Left lung (tissue), 14 donors: ENCODE measurements around the gene GAPVD1. TPM values are rescaled to one million over a fixed set of nuclear protein-coding genes. Genes with fewer than 3 reads are reported as not detected.
"Not testable (repeated sequence)": the region's sequence is repeated elsewhere in the genome, so short reads cannot be mapped to it uniquely, and the experiment has no call there.

Source experiments
- ATAC-seq: fragments of 200-7000 bp; cut with Tn5 transposase; one replicate; pipeline ENCODE4 v1.9.1; 2020; ENCODE audit warnings: moderate library complexity
- DNase-seq, 4 donors: peaks; one replicate each; pipeline ENCODE4 v3.0.0-alpha.2; 2013 to 2020
- H3K27ac ChIP-seq, 2 donors: fragments of 200-600 bp; sonication (generic) in 1 of 2; one replicate each; pipeline versions ENCODE4 v1.5.0 to v1.8.0; 2020 to 2021
- H3K27me3 ChIP-seq, 2 donors: fragments of 200-600 bp; sonication (generic) in 1 of 2; one replicate each; pipeline versions ENCODE4 v1.5.0 to v1.8.0; 2020 to 2021
- H3K36me3 ChIP-seq, 2 donors: fragments of 200-600 bp; sonication (generic) in 1 of 2; one replicate each; pipeline versions ENCODE4 v1.5.0 to v1.8.0; 2020 to 2021
- H3K4me1 ChIP-seq, 2 donors: fragments of 200-600 bp; one replicate each; pipeline ENCODE4 v1.8.0; 2021
- H3K4me3 ChIP-seq, 2 donors: fragments of 200-600 bp; sonication (generic) in 1 of 2; one replicate each; pipeline versions ENCODE4 v1.5.0 to v1.8.0; 2020 to 2021; ENCODE audit warnings: mild to moderate bottlenecking in 1 of 2
- H3K9me3 ChIP-seq, 2 donors: fragments of 200-600 bp; sonication (generic) in 1 of 2; one replicate each; pipeline versions ENCODE4 v1.5.0 to v1.8.0; 2020 to 2021
- intact Hi-C, 2 donors: fragments of 100-400 bp; cut with DNase I; formaldehyde crosslinking; loops; one replicate each; pipeline versions ENCODE4 v1.11.2 to v1.14.2; 2022
- long read RNA-seq, 12 donors: library from polyadenylated mRNA in 2 of 12; unstranded in 2 of 12; transcript quantifications; one replicate each; pipeline ENCODE4 v2.0.0 and lab custom pipeline, GENCODE V29; 2019 to 2026
- polyA plus RNA-seq, 6 donors: library from polyadenylated mRNA; unstranded; fragments of 120-200 nt; gene quantifications; one replicate each; pipeline ENCODE4 v1.2.1, GENCODE V29; 2013; ENCODE audit not compliant: insufficient read length in 6 of 6
- total RNA-seq, 2 donors: library from RNA; stranded (reverse); fragmentation: NEBNext Ultra II Directional; extraction: Animal tissue kit (Norgen Biotek cat#: 25700); gene quantifications; one replicate each; pipeline ENCODE4 v1.2.1, GENCODE V29; 2021
- TF ChIP-seq, protein P1 (sequence below), 2 donors: fragments of 200-600 bp; sonication (generic) in 1 of 2; IDR thresholded peaks; one replicate each; pipeline versions ENCODE4 v1.5.0 to v1.8.0; 2021; ENCODE audit warnings: antibody characterized with exemption in 2 of 2
- donor health status: DM: no; HTN: yes; CAD: no.
- donor health status: DM: no; HTN: no; CAD: no.

Gene GAPVD1, protein sequence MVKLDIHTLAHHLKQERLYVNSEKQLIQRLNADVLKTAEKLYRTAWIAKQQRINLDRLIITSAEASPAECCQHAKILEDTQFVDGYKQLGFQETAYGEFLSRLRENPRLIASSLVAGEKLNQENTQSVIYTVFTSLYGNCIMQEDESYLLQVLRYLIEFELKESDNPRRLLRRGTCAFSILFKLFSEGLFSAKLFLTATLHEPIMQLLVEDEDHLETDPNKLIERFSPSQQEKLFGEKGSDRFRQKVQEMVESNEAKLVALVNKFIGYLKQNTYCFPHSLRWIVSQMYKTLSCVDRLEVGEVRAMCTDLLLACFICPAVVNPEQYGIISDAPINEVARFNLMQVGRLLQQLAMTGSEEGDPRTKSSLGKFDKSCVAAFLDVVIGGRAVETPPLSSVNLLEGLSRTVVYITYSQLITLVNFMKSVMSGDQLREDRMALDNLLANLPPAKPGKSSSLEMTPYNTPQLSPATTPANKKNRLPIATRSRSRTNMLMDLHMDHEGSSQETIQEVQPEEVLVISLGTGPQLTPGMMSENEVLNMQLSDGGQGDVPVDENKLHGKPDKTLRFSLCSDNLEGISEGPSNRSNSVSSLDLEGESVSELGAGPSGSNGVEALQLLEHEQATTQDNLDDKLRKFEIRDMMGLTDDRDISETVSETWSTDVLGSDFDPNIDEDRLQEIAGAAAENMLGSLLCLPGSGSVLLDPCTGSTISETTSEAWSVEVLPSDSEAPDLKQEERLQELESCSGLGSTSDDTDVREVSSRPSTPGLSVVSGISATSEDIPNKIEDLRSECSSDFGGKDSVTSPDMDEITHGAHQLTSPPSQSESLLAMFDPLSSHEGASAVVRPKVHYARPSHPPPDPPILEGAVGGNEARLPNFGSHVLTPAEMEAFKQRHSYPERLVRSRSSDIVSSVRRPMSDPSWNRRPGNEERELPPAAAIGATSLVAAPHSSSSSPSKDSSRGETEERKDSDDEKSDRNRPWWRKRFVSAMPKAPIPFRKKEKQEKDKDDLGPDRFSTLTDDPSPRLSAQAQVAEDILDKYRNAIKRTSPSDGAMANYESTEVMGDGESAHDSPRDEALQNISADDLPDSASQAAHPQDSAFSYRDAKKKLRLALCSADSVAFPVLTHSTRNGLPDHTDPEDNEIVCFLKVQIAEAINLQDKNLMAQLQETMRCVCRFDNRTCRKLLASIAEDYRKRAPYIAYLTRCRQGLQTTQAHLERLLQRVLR (N-terminal part only)
- total RNA-seq (10 to 100 TPM; 55.1 to 63.5 TPM), polyA plus RNA-seq (10 to 100 TPM; 39.1 to 45.0 (median 42.8) TPM)
- long read RNA-seq, donor 1, partial matches to known transcripts = 8 of 9 reads
- long read RNA-seq, donor 1, other reads (novel, unspliced or antisense) = 0 of 9 reads
- long read RNA-seq, donor 2, partial matches to known transcripts = 0 of 1 reads
- long read RNA-seq, donor 2, other reads (novel, unspliced or antisense) = 0 of 1 reads
- long read RNA-seq, donor 3 = 0 reads
- long read RNA-seq, donor 4, partial matches to known transcripts = 3 of 6 reads
- long read RNA-seq, donor 4, other reads (novel, unspliced or antisense) = 3 of 6 reads
- long read RNA-seq, donor 5, partial matches to known transcripts = 5 of 6 reads
- long read RNA-seq, donor 5, other reads (novel, unspliced or antisense) = 0 of 6 reads
- long read RNA-seq, donor 6 = 0 reads
- long read RNA-seq, donor 7, partial matches to known transcripts = 5 of 5 reads
- long read RNA-seq, donor 7, other reads (novel, unspliced or antisense) = 0 of 5 reads
- long read RNA-seq, donor 8, full-length matches to known transcripts = 2 of 14 reads
- long read RNA-seq, donor 8, partial matches to known transcripts = 12 of 14 reads
- long read RNA-seq, donor 8, other reads (novel, unspliced or antisense) = 0 of 14 reads
- long read RNA-seq, donor 9 = 0 reads
- long read RNA-seq, donor 10, partial matches to known transcripts = 4 of 6 reads
- long read RNA-seq, donor 10, other reads (novel, unspliced or antisense) = 2 of 6 reads
- long read RNA-seq, donor 11, full-length matches to known transcripts = 1 of 1 reads
- long read RNA-seq, donor 11, partial matches to known transcripts = 0 of 1 reads
- long read RNA-seq, donor 11, other reads (novel, unspliced or antisense) = 0 of 1 reads
- long read RNA-seq, donor 12, partial matches to known transcripts = 5 of 5 reads
- long read RNA-seq, donor 12, other reads (novel, unspliced or antisense) = 0 of 5 reads

DNA sequence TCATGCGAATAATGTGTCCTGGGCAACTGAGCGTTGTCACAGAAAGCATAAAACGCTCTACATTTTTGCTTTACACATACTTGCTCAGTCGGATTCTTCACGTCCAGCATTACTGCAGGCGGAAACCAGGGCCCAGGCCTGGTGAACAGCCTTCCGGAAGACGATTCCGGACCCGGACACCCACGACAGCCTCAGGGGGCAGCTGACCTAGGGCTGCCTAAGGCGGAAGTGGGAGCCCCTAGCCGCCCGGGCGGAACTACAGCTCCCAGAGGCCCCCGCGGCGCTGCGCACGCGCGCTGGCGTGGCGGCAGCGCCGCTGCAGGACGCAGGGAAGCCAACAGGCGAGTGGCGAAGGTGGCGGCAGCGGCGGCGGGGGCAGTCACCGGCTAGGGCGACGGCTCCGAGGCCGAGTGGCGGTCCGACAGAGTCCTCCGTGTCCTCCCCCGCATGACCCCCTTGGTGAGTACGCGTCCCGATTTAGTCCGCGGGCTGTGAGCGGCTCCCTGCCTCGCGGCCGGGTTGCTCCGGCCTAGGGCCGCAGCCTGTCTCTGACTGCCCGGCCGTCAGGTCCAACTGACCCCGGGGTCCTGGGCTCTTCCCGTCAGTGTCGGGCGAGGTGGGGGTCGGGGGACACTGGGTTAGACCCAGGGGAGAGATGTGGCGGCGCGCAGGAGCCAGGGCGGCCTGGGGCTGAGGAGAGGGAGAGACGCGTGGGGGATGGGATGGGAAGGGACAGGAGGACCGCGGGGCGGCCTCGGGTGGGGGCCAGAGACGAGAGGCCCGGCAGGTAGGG lies at the start of gene GAPVD1:
Gene GAPVD1, plus strand, starts transcription at position 326 of the 793 bp plus-strand sequence. CDS start 37,096 bp downstream, outside the sequence.
- Histone ChIP-seq H3K9me3 (no peaks in the 10 kb centered on the region), H3K27ac (peak within 1 kb of the TSS; percentile 78 to 90), H3K4me3 (peak within 1 kb of the TSS; percentile 92 to 97), H3K36me3 (peaks cover 0 to 25% of the 10 kb centered on the region in 2 donors), H3K4me1 (peaks cover 8 to 64% of the 10 kb centered on the region in 2 donors), H3K27me3 (no peaks in the 10 kb centered on the region)
- ATAC-seq (peak; percentile 99), DNase-seq (peak; percentile 88 to 98 (median 93))
- TF ChIP-seq, protein P1, sequence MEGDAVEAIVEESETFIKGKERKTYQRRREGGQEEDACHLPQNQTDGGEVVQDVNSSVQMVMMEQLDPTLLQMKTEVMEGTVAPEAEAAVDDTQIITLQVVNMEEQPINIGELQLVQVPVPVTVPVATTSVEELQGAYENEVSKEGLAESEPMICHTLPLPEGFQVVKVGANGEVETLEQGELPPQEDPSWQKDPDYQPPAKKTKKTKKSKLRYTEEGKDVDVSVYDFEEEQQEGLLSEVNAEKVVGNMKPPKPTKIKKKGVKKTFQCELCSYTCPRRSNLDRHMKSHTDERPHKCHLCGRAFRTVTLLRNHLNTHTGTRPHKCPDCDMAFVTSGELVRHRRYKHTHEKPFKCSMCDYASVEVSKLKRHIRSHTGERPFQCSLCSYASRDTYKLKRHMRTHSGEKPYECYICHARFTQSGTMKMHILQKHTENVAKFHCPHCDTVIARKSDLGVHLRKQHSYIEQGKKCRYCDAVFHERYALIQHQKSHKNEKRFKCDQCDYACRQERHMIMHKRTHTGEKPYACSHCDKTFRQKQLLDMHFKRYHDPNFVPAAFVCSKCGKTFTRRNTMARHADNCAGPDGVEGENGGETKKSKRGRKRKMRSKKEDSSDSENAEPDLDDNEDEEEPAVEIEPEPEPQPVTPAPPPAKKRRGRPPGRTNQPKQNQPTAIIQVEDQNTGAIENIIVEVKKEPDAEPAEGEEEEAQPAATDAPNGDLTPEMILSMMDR (IDR thresholded peaks at IDR 0.05) = peak; percentile 39 to 65
- intact Hi-C loops = no loop called here

DNA sequence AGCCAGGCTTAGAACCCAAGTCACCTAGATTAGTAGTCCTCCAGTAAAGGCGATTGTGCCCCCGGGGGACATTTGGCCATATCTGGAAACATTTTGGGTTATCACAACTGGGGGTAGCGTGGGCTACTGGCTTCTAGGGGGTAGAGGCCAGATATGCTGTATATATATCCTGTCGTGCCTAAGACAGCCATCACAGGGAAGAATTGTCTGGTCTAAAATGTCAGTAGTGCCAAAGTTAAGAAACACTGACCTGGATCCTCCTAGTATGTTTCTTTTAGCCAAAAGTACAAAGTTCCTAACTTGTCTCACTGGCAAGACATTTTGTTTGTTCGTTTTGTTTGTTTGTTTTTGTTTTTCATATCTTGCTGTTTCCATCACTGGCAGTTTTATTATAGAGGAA lies 47.4 kb upstream of the GAPVD1 start:
- Histone ChIP-seq H3K9me3 (no peaks in the 10 kb centered on the region), H3K27me3 (no peaks in the 10 kb centered on the region), H3K4me1 (no peaks in the 10 kb centered on the region), H3K4me3 (no peak overlapping the region), H3K27ac (no peak overlapping the region), H3K36me3 (peaks cover 0 to 66% of the 10 kb centered on the region in 2 donors)
- TF ChIP-seq, protein P1 (IDR thresholded peaks at IDR 0.05) = no peak
- intact Hi-C loops = no loop called here
- no peak for ATAC-seq
- no peak for DNase-seq

DNA sequence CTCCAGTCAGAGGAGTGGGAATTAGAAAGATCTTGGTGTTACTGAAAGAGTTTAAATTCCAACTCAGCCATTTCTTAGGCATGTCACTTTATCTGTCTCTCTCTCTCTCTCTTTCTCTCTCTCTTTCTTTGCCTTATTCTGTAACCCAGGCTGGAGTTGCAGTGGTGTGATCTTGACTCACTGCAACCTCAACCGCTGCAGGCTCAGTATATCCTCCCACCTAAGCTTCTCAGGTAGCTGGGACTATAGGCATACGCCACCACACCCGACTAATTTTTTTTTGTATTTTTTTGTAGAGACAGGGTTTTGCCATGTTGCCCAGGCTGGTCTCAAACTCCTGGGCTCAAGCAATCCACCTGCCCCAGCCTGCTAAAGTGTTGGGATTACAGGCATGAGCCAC lies 43.0 kb upstream of the GAPVD1 start:
- peaks cover 0 to 53% of the 10 kb centered on the region in 2 donors for H3K36me3 ChIP-seq
- no peaks in the 10 kb centered on the region for H3K27me3 ChIP-seq
- no peak overlapping the region for H3K4me3 ChIP-seq
- no peak for ATAC-seq
- TF ChIP-seq, protein P1 (IDR thresholded peaks at IDR 0.05) = no peak
- no peak overlapping the region for H3K27ac ChIP-seq
- intact Hi-C loops = no loop called here
- DNase-seq = no peak
- no peaks in the 10 kb centered on the region for H3K9me3 ChIP-seq
- no peaks in the 10 kb centered on the region for H3K4me1 ChIP-seq

DNA sequence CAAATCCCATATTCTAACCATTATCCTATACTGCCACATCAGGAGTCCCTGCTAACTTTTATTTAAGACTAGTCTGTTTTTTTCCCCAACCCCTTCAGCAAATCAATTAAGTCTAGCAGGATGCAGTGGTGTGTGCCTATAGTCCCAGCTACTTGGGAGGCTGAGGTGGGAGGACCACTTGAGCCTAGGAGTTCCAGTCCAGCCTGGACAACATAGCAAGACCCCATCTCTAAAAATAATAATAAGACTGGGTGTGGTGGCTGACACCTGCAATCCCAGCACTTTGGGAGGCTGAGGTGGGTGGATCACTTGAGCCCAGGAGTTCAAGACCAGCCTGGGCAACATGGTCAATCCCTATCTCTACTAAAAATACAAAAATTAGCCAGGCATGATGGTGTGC lies 36.8 kb upstream of the GAPVD1 start:
- H3K27ac ChIP-seq, H3K27me3 ChIP-seq, H3K4me1 ChIP-seq, H3K4me3 ChIP-seq, DNase-seq, intact Hi-C loops, H3K9me3 ChIP-seq, ATAC-seq: not testable (repeated sequence)
- peaks cover 0 to 62% of the 10 kb centered on the region in 2 donors for H3K36me3 ChIP-seq
